HTERT RPE-1 (cell line): ENCODE data around the gene DES.

Source experiments
- in situ Hi-C: fragments of 300-500 bp; cut with MboI; formaldehyde crosslinking; loops from 4 replicates; pipeline ENCODE4 v1.14.3; 2020; ENCODE audit warnings: low sequenced_read_pairs

DES gene

GRCh38 chr2:219417374-219417773 is 803 bp upstream of the DES start:
- in situ Hi-C loops = loop anchor here (25.0 kb wide), 1 partner anchor 95 kb away; the partner anchor contains the start of gene ASIC4

- in situ Hi-C loops = loop anchor here (25.0 kb wide), 1 partner anchor 93 kb away; the partner anchor contains the start of gene ASIC4
Measured at GRCh38 chr2:219419012-219419324, 791 bp downstream of the DES start.

GRCh38 chr2:219419331-219420197 is 1.4 kb downstream of the DES start:
- in situ Hi-C loops = loop anchor here (25.0 kb wide), 1 partner anchor 93 kb away; the partner anchor contains the start of gene ASIC4

- in situ Hi-C loops = loop anchor here (25.0 kb wide), 1 partner anchor 92 kb away; the partner anchor contains the start of gene ASIC4
Measured at GRCh38 chr2:219420687-219421086, 2.5 kb downstream of the DES start.

GRCh38 chr2:219421323-219421722 is 3.1 kb downstream of the DES start:
- in situ Hi-C loops = loop anchor here (25.0 kb wide), 1 partner anchor 91 kb away; the partner anchor contains the start of gene ASIC4

- in situ Hi-C loops = loop anchor here (25.0 kb wide), 1 partner anchor 89 kb away; the partner anchor contains the start of gene ASIC4
Measured at GRCh38 chr2:219422952-219423534, 4.9 kb downstream of the DES start.

- in situ Hi-C loops = loop anchor here (25.0 kb wide), 1 partner anchor 88 kb away; the partner anchor contains the start of gene ASIC4
Measured at GRCh38 chr2:219423652-219424377, 5.6 kb downstream of the DES start.

GRCh38 chr2:219425238-219426067 is 7.3 kb downstream of the DES start:
- in situ Hi-C loops = no loop called here

- in situ Hi-C loops = no loop called here
Measured at GRCh38 chr2:219426068-219426443, 7.9 kb downstream of the DES start.

- in situ Hi-C loops = no loop called here
Measured at GRCh38 chr2:219426534-219427136, 8.5 kb downstream of the DES start.

- in situ Hi-C loops = no loop called here
Measured at GRCh38 chr2:219428469-219428868, 10.3 kb downstream of the DES start.

- in situ Hi-C loops = no loop called here
Measured at GRCh38 chr2:219429958-219430606, 11.9 kb downstream of the DES start.

- in situ Hi-C loops = no loop called here
Measured at GRCh38 chr2:219430633-219431615, 12.7 kb downstream of the DES start.

- in situ Hi-C loops = no loop called here
Measured at GRCh38 chr2:219433666-219434467, 15.7 kb downstream of the DES start.

GRCh38 chr2:219434468-219434717 is 16.2 kb downstream of the DES start:
- in situ Hi-C loops = no loop called here

GRCh38 chr2:219434718-219435525 is 16.7 kb downstream of the DES start, which contains the start of gene SPEG:
Gene SPEG (plus strand): TSS chr2:219434843. CDS start chr2:219434978, 135 bp downstream.
- in situ Hi-C loops = no loop called here

GRCh38 chr2:219435701-219436100 is 17.5 kb downstream of the DES start:
- in situ Hi-C loops = no loop called here
